CD4-positive, alpha-beta memory T cell (primary cell): ENCODE results near the gene CIART. TPM values are rescaled to one million over a fixed set of nuclear protein-coding genes. Genes with fewer than 3 reads are reported as not detected.

ENCODE experiments used
- CTCF ChIA-PET: fragments of 350-600 bp; sonication (Branson Sonifier 250); formaldehyde crosslinking; loops from one replicate; lab custom pipeline; 2021; ENCODE audit warnings: inconsistent platforms; ENCODE audit not compliant: partially characterized antibody; lab: Charles Lee
- POLR2A ChIA-PET: fragments of 350-600 bp; sonication (Branson Sonifier 250); formaldehyde crosslinking; loops from one replicate; lab custom pipeline; 2021; ENCODE audit not compliant: partially characterized antibody; lab: Charles Lee
- DNase-seq, 5 donors: peaks; one replicate each; pipeline versions ENCODE4 v3.0.0 to v3.0.0-alpha.2; 2020 to 2022; ENCODE audit warnings: mixed read lengths in 1 of 5
- H3K27ac ChIP-seq: one replicate; pipeline ENCODE4 v1.7.0; 2013; ENCODE audit warnings: low read depth, low read length
- H3K27me3 ChIP-seq: 2 replicates; pipeline ENCODE4 v1.7.0; 2013; ENCODE audit warnings: mild to moderate bottlenecking, low read length, moderate library complexity; ENCODE audit not compliant: insufficient read depth
- H3K36me3 ChIP-seq: 2 replicates; pipeline ENCODE4 v1.7.0; 2013; ENCODE audit warnings: mild to moderate bottlenecking, low read length, moderate library complexity; ENCODE audit not compliant: insufficient read depth
- H3K4me1 ChIP-seq: 2 replicates; pipeline ENCODE4 v1.7.0; 2013; ENCODE audit warnings: mild to moderate bottlenecking, low read length, moderate library complexity; ENCODE audit not compliant: insufficient read depth
- H3K4me3 ChIP-seq, 2 donors: one replicate each; pipeline ENCODE4 v1.7.0; 2013; ENCODE audit warnings: low read length in 2 of 2, mild to moderate bottlenecking in 1 of 2
- H3K9me3 ChIP-seq, 2 donors: one replicate each; pipeline ENCODE4 v1.7.0; 2013; ENCODE audit warnings: low read length in 2 of 2, control low read depth in 1 of 2; ENCODE audit not compliant: control insufficient read depth in 1 of 2
- H3K27ac Mint-ChIP-seq, 7 donors: one replicate each; pipeline ENCODE4 v1.8.0; 2020 to 2021; ENCODE audit warnings: mixed read lengths in 7 of 7, mild to moderate bottlenecking in 6 of 7, inconsistent platforms in 3 of 7, moderate library complexity in 3 of 7
- H3K27me3 Mint-ChIP-seq, 2 donors: one replicate each; pipeline ENCODE4 v1.8.0; 2020 to 2021; ENCODE audit warnings: mixed read lengths in 2 of 2
- H3K36me3 Mint-ChIP-seq, 2 donors: one replicate each; pipeline ENCODE4 v1.8.0; 2020 to 2021; ENCODE audit warnings: mixed read lengths in 2 of 2, inconsistent platforms in 1 of 2, mild to moderate bottlenecking in 1 of 2
- H3K4me1 Mint-ChIP-seq, 4 donors: one replicate each; pipeline ENCODE4 v1.8.0; 2020 to 2021; ENCODE audit warnings: mixed read lengths in 4 of 4, mild to moderate bottlenecking in 1 of 4
- H3K4me3 Mint-ChIP-seq, 8 donors: one replicate each; pipeline ENCODE4 v1.8.0; 2020 to 2021; ENCODE audit warnings: mixed read lengths in 8 of 8, mild to moderate bottlenecking in 7 of 8, moderate library complexity in 6 of 8, inconsistent platforms in 3 of 8
- H3K9me3 Mint-ChIP-seq, 8 donors: one replicate each; pipeline ENCODE4 v1.8.0; 2020 to 2021; ENCODE audit warnings: mixed read lengths in 8 of 8, mild to moderate bottlenecking in 5 of 8, inconsistent platforms in 3 of 8, moderate library complexity in 1 of 8
- intact Hi-C: fragments of 100-400 bp; cut with micrococcal nuclease; formaldehyde crosslinking; loops from one replicate; pipeline ENCODE4 v1.15.1; 2023
- polyA plus RNA-seq, 2 donors: library from polyadenylated mRNA; unstranded; fragments of 300-500 nt; fragmentation: Illumina TruSeq; gene quantifications; one replicate each; pipeline ENCODE4 v1.2.3, GENCODE V29; 2021
- total RNA-seq, 2 experiments: library from RNA; stranded (reverse); gene quantifications; one replicate each; pipeline ENCODE4 v1.2.3, GENCODE V29; 2021

CIART gene
- total and polyA plus RNA-seq, 4 experiments from 2014 or later: 0.36 to 2.6 (median 0.81) TPM

DNA sequence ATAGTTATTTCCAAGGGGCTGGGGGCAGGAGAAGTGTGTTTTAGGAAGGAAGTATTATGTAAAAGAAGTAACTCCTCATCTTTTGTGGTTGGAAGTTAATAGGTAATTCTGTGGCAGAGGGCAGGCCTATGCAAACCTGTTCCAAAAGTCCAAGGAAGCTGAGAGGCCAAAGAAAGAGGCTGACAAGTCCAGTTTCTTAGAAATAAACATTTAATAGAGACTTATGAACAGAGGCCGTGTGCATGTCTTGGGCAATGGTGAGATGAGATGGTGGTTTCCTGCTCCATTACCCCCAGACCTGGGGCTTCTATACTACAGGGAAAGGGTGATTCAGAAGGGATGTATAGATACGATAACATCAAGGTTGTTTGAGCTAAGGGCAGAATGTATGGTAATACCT lies 32.4 kb upstream of the CIART start:
- ChIA-PET CTCF (interaction anchor here (0.6 to 1.1 kb wide), 2 partner anchors 32 to 91 kb away, joined by 3 read pairs; no protein-coding TSS in a partner anchor), POLR2A (interaction anchor here (0.5 kb wide), 1 partner anchor 906 kb away, joined by 3 read pairs; no protein-coding TSS in a partner anchor)
- Histone ChIP-seq H3K9me3 (no peaks in the 10 kb centered on the region), H3K4me1 (no peaks in the 10 kb centered on the region), H3K27me3 (no peaks in the 10 kb centered on the region), H3K4me3 (no peak overlapping the region), H3K27ac (no peak overlapping the region), H3K36me3 (no peaks in the 10 kb centered on the region)
- H3K27ac Mint-ChIP-seq: no peak overlapping the region
- H3K9me3 Mint-ChIP-seq: no peaks in the 10 kb centered on the region
- peaks cover 2 to 3% of the 10 kb centered on the region in 2 donors for H3K27me3 Mint-ChIP-seq
- intact Hi-C loops: no loop called here
- H3K4me3 Mint-ChIP-seq: no peak overlapping the region
- H3K36me3 Mint-ChIP-seq: no peaks in the 10 kb centered on the region
- H3K4me1 Mint-ChIP-seq: no peaks in the 10 kb centered on the region
- DNase-seq: no peak

DNA sequence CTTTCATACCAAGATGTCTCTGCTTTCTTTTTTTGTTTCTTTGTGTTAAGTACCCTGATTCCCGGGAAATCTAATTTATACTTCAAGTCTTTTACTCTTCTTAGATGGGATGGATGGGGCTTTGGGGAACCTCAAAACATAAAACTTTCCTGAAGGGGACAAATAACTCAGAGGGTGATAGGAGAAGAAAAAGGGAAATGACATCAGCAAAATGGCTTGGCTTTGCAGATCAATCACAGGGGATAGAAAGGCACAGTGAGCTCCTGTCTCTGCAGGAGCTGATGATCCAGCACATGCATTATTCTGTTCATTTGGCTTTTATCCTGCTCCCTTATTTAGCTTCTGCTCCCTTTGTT lies 26.2 kb upstream of the CIART start:
- Mint-ChIP-seq H3K27ac (peak overlapping the region in 2 of 7 donors; percentile 20 to 68), H3K27me3 (peaks cover 21 to 28% of the 10 kb centered on the region in 2 donors), H3K36me3 (no peaks in the 10 kb centered on the region), H3K9me3 (no peaks in the 10 kb centered on the region), H3K4me3 (peak overlapping the region in 7 of 8 donors; percentile 63 to 85 (median 79)), H3K4me1 (peaks cover 8 to 21% (median 13%) of the 10 kb centered on the region in 4 donors)
- H3K4me3 ChIP-seq: no peak overlapping the region
- ChIA-PET POLR2A (interaction anchor here (0.6 to 1.5 kb wide), 5 partner anchors 12 to 305 kb away, joined by 3 to 7 read pairs (median 4); partner anchors contain the start of gene APH1A), CTCF (interaction anchor here (0.7 to 4.5 kb wide), 32 partner anchors 9 to 933 kb away, joined by 3 to 45 read pairs (median 5); partner anchors contain the start of genes APH1A, C1orf54, CIART and FALEC)
- H3K4me1 ChIP-seq: peaks cover 15% of the 10 kb centered on the region
- no peaks in the 10 kb centered on the region for H3K36me3 ChIP-seq
- H3K9me3 ChIP-seq: no peaks in the 10 kb centered on the region
- no peak overlapping the region for H3K27ac ChIP-seq
- H3K27me3 ChIP-seq: peaks cover 27% of the 10 kb centered on the region
- no peak for DNase-seq
- intact Hi-C loops: loop anchor here (1.0 to 5.0 kb wide), 2 partner anchors 25 to 741 kb away; no protein-coding TSS in a partner anchor

DNA sequence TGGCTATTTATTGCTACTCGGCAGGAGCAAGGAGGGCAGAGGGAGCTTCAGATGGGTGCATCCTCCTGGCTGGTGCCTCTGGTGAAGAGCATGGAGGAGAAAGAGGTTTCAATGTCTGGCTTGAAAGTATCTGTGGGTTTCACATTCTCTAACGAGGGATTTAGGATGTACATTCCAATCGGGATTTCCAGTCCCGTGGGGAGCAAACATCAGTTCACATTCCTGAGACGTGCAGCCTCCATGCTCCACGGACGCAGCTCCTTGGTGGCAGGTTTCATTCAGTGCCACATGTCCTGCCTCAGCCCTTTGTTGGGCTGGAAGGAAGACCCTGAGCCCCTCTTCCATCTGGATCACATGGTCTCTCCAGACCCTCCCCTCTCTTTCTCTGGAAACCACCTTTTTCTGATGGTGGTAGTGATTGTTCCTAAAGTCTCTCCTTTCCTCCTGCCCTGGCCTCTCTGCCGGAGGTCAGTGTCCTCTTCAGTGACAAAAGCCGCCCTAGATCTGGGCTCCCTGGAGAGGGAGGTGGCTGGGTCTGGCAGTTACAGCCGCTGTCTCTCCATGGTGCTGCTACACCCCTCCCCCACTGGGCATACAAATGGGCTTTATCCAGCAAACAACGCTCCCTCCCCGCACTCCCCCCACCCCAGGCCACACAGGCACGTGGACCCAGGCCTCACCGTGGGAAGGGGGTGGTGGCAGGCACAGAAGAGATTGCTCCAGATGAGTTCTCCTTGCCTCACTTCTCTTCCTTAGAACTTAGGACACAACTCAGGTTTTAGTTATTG lies 25.6 kb upstream of the CIART start:
- Histone ChIP-seq H3K27ac (no peak overlapping the region), H3K27me3 (peaks cover 27% of the 10 kb centered on the region), H3K4me3 (no peak overlapping the region), H3K36me3 (no peaks in the 10 kb centered on the region), H3K4me1 (peaks cover 15% of the 10 kb centered on the region), H3K9me3 (no peaks in the 10 kb centered on the region)
- DNase-seq: no peak
- peaks cover 21 to 28% of the 10 kb centered on the region in 2 donors for H3K27me3 Mint-ChIP-seq
- ChIA-PET CTCF (interaction anchor here (0.7 to 4.5 kb wide), 31 partner anchors 9 to 933 kb away, joined by 3 to 45 read pairs (median 5); partner anchors contain the start of genes APH1A, C1orf54, CIART and FALEC), POLR2A (interaction anchor here (0.6 to 1.5 kb wide), 4 partner anchors 12 to 304 kb away, joined by 3 to 7 read pairs (median 4); partner anchors contain the start of gene APH1A)
- no peaks in the 10 kb centered on the region for H3K9me3 Mint-ChIP-seq
- peak overlapping the region in 3 of 8 donors; percentile 4 to 85 (median 81) for H3K4me3 Mint-ChIP-seq
- peaks cover 8 to 21% (median 13%) of the 10 kb centered on the region in 4 donors for H3K4me1 Mint-ChIP-seq
- no peaks in the 10 kb centered on the region for H3K36me3 Mint-ChIP-seq
- intact Hi-C loops: loop anchor here (1.0 to 5.0 kb wide), 2 partner anchors 25 to 741 kb away; no protein-coding TSS in a partner anchor
- H3K27ac Mint-ChIP-seq: no peak overlapping the region

DNA sequence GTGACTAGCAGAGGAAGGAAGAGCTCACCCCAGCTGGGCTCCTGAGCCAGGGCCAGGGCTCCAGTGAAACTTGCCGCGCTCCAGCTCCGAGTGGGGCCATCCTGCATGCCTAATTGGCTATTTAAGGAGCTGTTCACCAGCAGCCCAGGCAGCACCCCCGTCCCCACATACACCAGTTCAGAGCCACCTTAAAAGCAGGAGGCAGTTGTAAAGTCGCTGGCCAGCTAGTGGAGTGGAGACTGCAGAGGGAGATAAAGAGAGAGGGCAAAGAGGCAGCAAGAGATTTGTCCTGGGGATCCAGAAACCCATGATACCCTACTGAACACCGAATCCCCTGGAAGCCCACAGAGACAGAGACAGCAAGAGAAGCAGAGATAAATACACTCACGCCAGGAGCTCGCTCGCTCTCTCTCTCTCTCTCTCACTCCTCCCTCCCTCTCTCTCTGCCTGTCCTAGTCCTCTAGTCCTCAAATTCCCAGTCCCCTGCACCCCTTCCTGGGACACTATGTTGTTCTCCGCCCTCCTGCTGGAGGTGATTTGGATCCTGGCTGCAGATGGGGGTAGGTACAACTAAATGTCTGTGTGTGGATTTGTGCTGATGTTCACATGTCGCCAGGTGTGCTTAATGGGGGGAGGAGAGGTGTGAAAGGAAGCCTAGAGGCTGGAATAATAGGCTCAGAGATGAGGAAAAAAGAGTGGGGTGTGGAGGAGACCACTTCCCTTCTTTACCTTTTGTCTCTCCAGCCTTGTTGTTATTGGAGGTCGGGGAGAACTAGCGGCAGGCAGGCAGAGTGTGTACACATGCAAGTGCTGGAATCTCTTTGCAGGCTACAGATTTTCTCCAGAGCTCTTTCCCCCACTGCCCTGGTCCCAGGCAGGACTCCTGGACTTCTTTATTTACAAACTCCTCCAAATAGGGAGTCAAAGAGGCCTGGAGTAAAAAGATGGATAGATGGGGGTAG lies 24.4 kb upstream of the CIART start, which contains the start of gene CA14:
TSS of gene CA14 (plus strand) at position 151 of the 962 bp plus-strand sequence. CDS start at position 506, 355 bp downstream.
- Mint-ChIP-seq H3K4me1 (peaks cover 8 to 25% (median 13%) of the 10 kb centered on the region in 4 donors), H3K27ac (peak within 1 kb of the TSS in 1 of 7 donors; percentile 55), H3K9me3 (no peaks in the 10 kb centered on the region), H3K36me3 (no peaks in the 10 kb centered on the region), H3K27me3 (peaks cover 21 to 28% of the 10 kb centered on the region in 2 donors), H3K4me3 (peak within 1 kb of the TSS in 2 of 8 donors; percentile 4 to 81)
- peaks cover 15% of the 10 kb centered on the region for H3K4me1 ChIP-seq
- POLR2A ChIA-PET: no interaction called here
- no peak within 1 kb of the TSS for H3K27ac ChIP-seq
- H3K36me3 ChIP-seq: no peaks in the 10 kb centered on the region
- no peak within 1 kb of the TSS for H3K4me3 ChIP-seq
- peaks cover 27% of the 10 kb centered on the region for H3K27me3 ChIP-seq
- intact Hi-C loops: loop anchor here (5.0 kb wide), 1 partner anchor 739 kb away; no protein-coding TSS in a partner anchor
- CTCF ChIA-PET: interaction anchor here (4.5 kb wide), 1 partner anchor 24 kb away, joined by 45 read pairs; the partner anchor contains the start of gene CIART
- H3K9me3 ChIP-seq: no peaks in the 10 kb centered on the region
- no peak for DNase-seq

- H3K27me3 Mint-ChIP-seq: peaks cover 21 to 24% of the 10 kb centered on the region in 2 donors
- ChIA-PET POLR2A (no interaction called here), CTCF (no interaction called here)
- no peaks in the 10 kb centered on the region for H3K9me3 Mint-ChIP-seq
- DNase-seq: no peak
- Histone ChIP-seq H3K27ac (no peak overlapping the region), H3K4me1 (peaks cover 15% of the 10 kb centered on the region), H3K4me3 (no peak overlapping the region), H3K9me3 (no peaks in the 10 kb centered on the region), H3K36me3 (peaks cover under 1% of the 10 kb centered on the region), H3K27me3 (peaks cover 27% of the 10 kb centered on the region)
- peak overlapping the region in 1 of 8 donors; percentile 49 for H3K4me3 Mint-ChIP-seq
- H3K36me3 Mint-ChIP-seq: no peaks in the 10 kb centered on the region
- H3K4me1 Mint-ChIP-seq: peaks cover 8 to 25% (median 13%) of the 10 kb centered on the region in 4 donors
- intact Hi-C loops: loop anchor here (5.0 kb wide), 1 partner anchor 738 kb away; no protein-coding TSS in a partner anchor
- no peak overlapping the region for H3K27ac Mint-ChIP-seq
These were observed 23.1 kb upstream of the CIART start for GRCh38 chr1:150259217-150259616.
